Kidney (tissue), 14 donors: ENCODE results near the gene GLCCI1. TPM values are rescaled to one million over a fixed set of nuclear protein-coding genes. Genes with fewer than 3 reads are reported as not detected.

ENCODE experiments used
- DNase-seq, 5 donors: peaks; one replicate each; pipeline ENCODE4 v3.0.0-alpha.2; 2013 to 2020
- FAIRE-seq: peaks from 2 replicates; lab custom pipeline; 2012; peaks lifted over from hg19 to GRCh38; lab: Jason Lieb, UNC
- H3K27ac ChIP-seq, 2 donors: one replicate each; pipeline ENCODE4 v1.7.0; 2013; ENCODE audit warnings: low read depth in 2 of 2, low read length in 2 of 2, inconsistent platforms in 1 of 2
- H3K27me3 ChIP-seq: one replicate; pipeline ENCODE4 v1.7.1; 2013; ENCODE audit warnings: low read length, inconsistent platforms; ENCODE audit not compliant: control insufficient read depth, insufficient read depth
- H3K36me3 ChIP-seq, 3 donors: one replicate each; pipeline versions ENCODE4 v1.7.0 to v1.7.1; 2013; ENCODE audit warnings: low read length in 3 of 3, control low read depth in 1 of 3, inconsistent platforms in 1 of 3; ENCODE audit not compliant: insufficient read depth in 3 of 3, control insufficient read depth in 2 of 3
- H3K4me1 ChIP-seq, 3 donors: one replicate each; pipeline versions ENCODE4 v1.7.0 to v1.7.1; 2013; ENCODE audit warnings: low read length in 3 of 3, inconsistent platforms in 1 of 3, low read depth in 1 of 3; ENCODE audit not compliant: control insufficient read depth in 2 of 3, insufficient read depth in 2 of 3
- H3K4me3 ChIP-seq, 3 donors: one replicate each; pipeline versions ENCODE4 v1.7.0 to v1.8.1; 2013; ENCODE audit warnings: low read length in 3 of 3, control low read depth in 1 of 3, inconsistent platforms in 1 of 3
- H3K9ac ChIP-seq, 3 donors: one replicate each; pipeline versions ENCODE4 v1.7.0 to v1.7.1; 2013; ENCODE audit warnings: low read length in 3 of 3, control low read depth in 1 of 3, inconsistent platforms in 1 of 3
- H3K9me3 ChIP-seq, 3 donors: one replicate each; pipeline versions ENCODE4 v1.7.0 to v1.7.1; 2013; ENCODE audit warnings: low read length in 3 of 3, control low read depth in 1 of 3, inconsistent platforms in 1 of 3; ENCODE audit not compliant: control insufficient read depth in 2 of 3, insufficient read depth in 1 of 3
- intact Hi-C: fragments of 100-400 bp; cut with DNase I; formaldehyde crosslinking; loops from one replicate; pipeline ENCODE4 v1.11.1; 2022
- polyA plus RNA-seq: library from polyadenylated mRNA; stranded (reverse); fragments of 350-450 nt; fragmentation: Illumina TruSeq; extraction: RNeasy Lipid Tissue Mini Kit (QIAGEN cat#74804); gene quantifications from one replicate; pipeline ENCODE4 v1.2.3, GENCODE V29; 2014; ENCODE audit warnings: low read depth, low replicate concordance; ENCODE audit not compliant: insufficient read depth
- total RNA-seq: library from RNA; stranded (reverse); fragmentation: NEBNext Ultra II Directional; extraction: Animal tissue kit (Norgen Biotek cat#: 25700); gene quantifications from one replicate; pipeline ENCODE4 v1.2.1, GENCODE V29; 2021
- TF ChIP-seq, protein P1 (sequence below): IDR thresholded peaks from 3 replicates; pipeline ENCODE4 v1.5.1; 2012; ENCODE audit warnings: mild to moderate bottlenecking, moderate library complexity, borderline replicate concordance; ENCODE audit not compliant: insufficient read depth; ENCODE audit errors: extremely low read depth
- donor health status: control.
- donor health status: control.
- donor health status: control.
- donor health status: control.
- donor health status: control.
- donor health status: DM: yes; HTN: yes; CAD: no.
- donor health status: Normal renal cell carcinoma (clear cell type).

The GLCCI1 gene
- total and polyA plus RNA-seq, 2 donors from 2014 or later: 3.0 to 25.2 TPM

DNA sequence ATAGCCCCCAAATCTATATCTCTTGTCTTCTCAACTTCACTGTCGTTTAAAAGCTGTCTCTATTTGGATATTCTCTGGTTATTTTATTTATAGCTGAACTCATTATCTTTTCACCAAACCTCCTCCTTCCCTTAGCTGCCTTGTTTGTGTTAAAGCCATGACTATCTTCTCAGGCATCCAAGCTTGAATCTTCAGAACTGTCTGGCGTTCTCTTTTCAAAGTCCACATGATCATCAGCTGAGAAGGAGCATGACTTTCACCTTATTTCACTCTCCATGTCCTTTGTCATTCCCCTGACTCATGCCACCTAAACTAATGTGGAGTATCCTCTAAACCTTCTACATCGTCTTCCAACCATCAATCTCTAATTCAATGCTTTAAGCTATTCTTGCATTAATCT, 5.7 kb upstream of the GLCCI1 start:
- Histone ChIP-seq H3K36me3 (no peaks in the 10 kb centered on the region), H3K4me3 (no peak overlapping the region), H3K9me3 (no peaks in the 10 kb centered on the region), H3K4me1 (peaks cover 0 to 4% (median 0%) of the 10 kb centered on the region in 3 donors), H3K9ac (no peak overlapping the region), H3K27me3 (no peaks in the 10 kb centered on the region), H3K27ac (no peak overlapping the region)
- FAIRE-seq (no peak), DNase-seq (no peak)
- intact Hi-C loops: no loop called here
- TF ChIP-seq, protein P1, sequence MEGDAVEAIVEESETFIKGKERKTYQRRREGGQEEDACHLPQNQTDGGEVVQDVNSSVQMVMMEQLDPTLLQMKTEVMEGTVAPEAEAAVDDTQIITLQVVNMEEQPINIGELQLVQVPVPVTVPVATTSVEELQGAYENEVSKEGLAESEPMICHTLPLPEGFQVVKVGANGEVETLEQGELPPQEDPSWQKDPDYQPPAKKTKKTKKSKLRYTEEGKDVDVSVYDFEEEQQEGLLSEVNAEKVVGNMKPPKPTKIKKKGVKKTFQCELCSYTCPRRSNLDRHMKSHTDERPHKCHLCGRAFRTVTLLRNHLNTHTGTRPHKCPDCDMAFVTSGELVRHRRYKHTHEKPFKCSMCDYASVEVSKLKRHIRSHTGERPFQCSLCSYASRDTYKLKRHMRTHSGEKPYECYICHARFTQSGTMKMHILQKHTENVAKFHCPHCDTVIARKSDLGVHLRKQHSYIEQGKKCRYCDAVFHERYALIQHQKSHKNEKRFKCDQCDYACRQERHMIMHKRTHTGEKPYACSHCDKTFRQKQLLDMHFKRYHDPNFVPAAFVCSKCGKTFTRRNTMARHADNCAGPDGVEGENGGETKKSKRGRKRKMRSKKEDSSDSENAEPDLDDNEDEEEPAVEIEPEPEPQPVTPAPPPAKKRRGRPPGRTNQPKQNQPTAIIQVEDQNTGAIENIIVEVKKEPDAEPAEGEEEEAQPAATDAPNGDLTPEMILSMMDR: no peak

DNA sequence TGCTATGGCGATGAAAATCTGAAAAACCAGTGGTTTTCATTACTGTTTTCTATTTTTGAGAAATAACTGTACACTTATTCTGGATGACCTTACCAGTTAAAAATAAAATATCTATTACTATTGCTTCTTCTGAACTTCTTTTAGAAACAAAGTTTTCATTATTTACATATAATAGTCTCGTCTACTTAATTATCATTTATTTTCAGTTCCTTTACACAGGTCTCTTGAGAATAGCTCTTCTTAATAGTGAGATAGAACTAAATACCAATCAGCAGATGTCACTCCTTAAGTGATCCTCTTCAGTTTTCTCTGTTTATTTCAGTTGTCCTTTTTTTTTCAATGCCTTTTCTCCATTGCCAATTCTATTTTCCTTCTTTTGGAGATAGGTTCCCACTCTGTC, 4.3 kb upstream of the GLCCI1 start:
- no peak overlapping the region for H3K9ac ChIP-seq
- no peak overlapping the region for H3K4me3 ChIP-seq
- peaks cover 0 to 7% (median 0%) of the 10 kb centered on the region in 3 donors for H3K4me1 ChIP-seq
- H3K36me3 ChIP-seq: no peaks in the 10 kb centered on the region
- intact Hi-C loops: no loop called here
- TF ChIP-seq, protein P1: no peak
- FAIRE-seq (no peak), DNase-seq (no peak)
- H3K27me3 ChIP-seq: no peaks in the 10 kb centered on the region
- no peak overlapping the region for H3K27ac ChIP-seq
- no peaks in the 10 kb centered on the region for H3K9me3 ChIP-seq

DNA sequence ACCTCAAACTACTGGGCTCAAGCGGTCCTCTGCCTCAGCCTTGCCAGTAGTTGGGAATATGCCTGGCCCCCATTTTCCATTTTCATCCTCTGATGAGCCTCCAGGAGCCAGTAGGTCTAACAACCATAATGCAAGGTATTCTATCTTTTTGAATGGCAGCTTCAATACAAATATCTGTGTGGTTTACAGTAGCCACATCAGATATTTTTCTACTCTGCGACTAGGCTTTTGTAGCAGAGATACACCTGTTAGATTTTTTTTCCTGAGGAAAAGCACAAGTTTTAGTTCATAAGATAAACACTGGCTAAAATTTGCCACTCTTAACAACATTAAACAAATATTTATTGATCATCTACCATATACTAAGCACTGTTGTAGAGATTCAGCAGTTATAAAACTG, 3.9 kb upstream of the GLCCI1 start:
- Histone ChIP-seq H3K4me3 (no peak overlapping the region), H3K27ac (no peak overlapping the region), H3K27me3 (no peaks in the 10 kb centered on the region), H3K4me1 (peaks cover 0 to 7% (median 0%) of the 10 kb centered on the region in 3 donors), H3K36me3 (no peaks in the 10 kb centered on the region), H3K9ac (no peak overlapping the region), H3K9me3 (no peaks in the 10 kb centered on the region)
- TF ChIP-seq, protein P1: no peak
- intact Hi-C loops: no loop called here
- FAIRE-seq: no peak
- DNase-seq: no peak

DNA sequence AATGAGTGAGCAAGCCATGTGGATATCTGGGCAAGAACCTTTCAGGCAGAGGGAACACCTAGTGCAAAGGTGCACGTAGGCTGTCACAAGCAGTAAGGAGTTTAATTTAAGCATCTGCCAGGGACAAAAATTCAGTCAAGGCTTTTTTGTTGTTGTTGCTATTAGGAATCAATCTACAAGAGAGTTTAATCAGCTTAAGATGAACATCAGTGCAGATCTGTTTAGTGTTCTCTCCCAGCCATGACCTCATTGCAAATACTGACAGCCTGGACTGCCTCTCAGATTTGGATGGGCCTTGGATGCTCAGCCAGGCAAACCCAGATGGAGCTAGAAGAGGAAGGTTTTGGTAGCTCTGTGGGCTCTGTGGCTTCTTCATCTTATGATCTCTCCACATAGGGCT, 3.3 kb upstream of the GLCCI1 start:
- DNase-seq (no peak), FAIRE-seq (no peak)
- no peak overlapping the region for H3K9ac ChIP-seq
- intact Hi-C loops: no loop called here
- no peaks in the 10 kb centered on the region for H3K36me3 ChIP-seq
- TF ChIP-seq, protein P1: no peak
- no peaks in the 10 kb centered on the region for H3K27me3 ChIP-seq
- no peak overlapping the region for H3K4me3 ChIP-seq
- H3K27ac ChIP-seq: no peak overlapping the region
- peaks cover 0 to 7% (median 0%) of the 10 kb centered on the region in 3 donors for H3K4me1 ChIP-seq
- H3K9me3 ChIP-seq: no peaks in the 10 kb centered on the region
